Keratinocyte (primary cell): ENCODE data around the gene KIF18B. TPM values are rescaled to one million over a fixed set of nuclear protein-coding genes. Genes with fewer than 3 reads are reported as not detected.
A peak's percentile ranks its signal among the peaks of the same experiment; 100 is the strongest.

Experiments
- DNase-seq: peaks from one replicate; pipeline ENCODE4 v3.0.0-alpha.2; 2011; ENCODE audit warnings: low read depth, missing footprints, low spot score
- FAIRE-seq: peaks from 2 replicates; lab custom pipeline; 2011; peaks lifted over from hg19 to GRCh38; lab: Jason Lieb, UNC
- H2AFZ ChIP-seq: 2 replicates; pipeline ENCODE4 v1.6.0; 2012; ENCODE audit warnings: low read length, control low read depth, inconsistent platforms; ENCODE audit not compliant: control insufficient read depth
- H3K27ac ChIP-seq: 2 replicates; pipeline ENCODE4 v1.5.1; 2011; ENCODE audit warnings: low read length; ENCODE audit not compliant: control insufficient read depth, insufficient read depth
- H3K27me3 ChIP-seq: 3 replicates; pipeline ENCODE4 v1.6.0; 2011; ENCODE audit warnings: low read length; ENCODE audit not compliant: control insufficient read depth, insufficient read depth; ENCODE audit errors: extremely low read depth
- H3K36me3 ChIP-seq, 2 experiments: 2 replicates in 1 of 2; 3 replicates in 1 of 2; pipeline ENCODE4 v1.5.1; 2011; ENCODE audit warnings: low read length in 2 of 2, mild to moderate bottlenecking in 1 of 2; ENCODE audit not compliant: control insufficient read depth in 2 of 2, insufficient read depth in 2 of 2; ENCODE audit errors: extremely low read depth in 1 of 2
- H3K4me1 ChIP-seq: 3 replicates; pipeline ENCODE4 v1.5.1; 2011; ENCODE audit warnings: low read length; ENCODE audit not compliant: control insufficient read depth, insufficient read depth; ENCODE audit errors: extremely low read depth
- H3K4me2 ChIP-seq: 3 replicates; pipeline ENCODE4 v1.6.0; 2011; ENCODE audit warnings: low read depth, low read length; ENCODE audit not compliant: control insufficient read depth, insufficient read depth; ENCODE audit errors: extremely low read depth
- H3K4me3 ChIP-seq, 3 experiments: fragments of 200-600 bp in 1 of 3; sonication (generic) in 1 of 3; 2 replicates in 2 of 3; 3 replicates in 1 of 3; pipeline ENCODE4 v1.5.1; 2011 to 2016; ENCODE audit warnings: low read length in 3 of 3, mild to moderate bottlenecking in 3 of 3, control low read depth in 2 of 3, inconsistent platforms in 1 of 3, low read depth in 1 of 3, mixed read lengths in 1 of 3, mixed run types in 1 of 3, moderate library complexity in 1 of 3; ENCODE audit not compliant: control insufficient read depth in 2 of 3, insufficient read depth in 2 of 3; ENCODE audit errors: extremely low read depth in 1 of 3
- H3K79me2 ChIP-seq: 2 replicates; pipeline ENCODE4 v1.6.0; 2012; ENCODE audit warnings: low read length; ENCODE audit not compliant: control insufficient read depth, insufficient read depth
- H3K9ac ChIP-seq: 3 replicates; pipeline ENCODE4 v1.6.0; 2011; ENCODE audit warnings: low read length; ENCODE audit not compliant: control insufficient read depth, insufficient read depth; ENCODE audit errors: extremely low read depth
- H3K9me1 ChIP-seq: 3 replicates; pipeline ENCODE4 v1.6.0; 2011; ENCODE audit warnings: low read length; ENCODE audit not compliant: control insufficient read depth, insufficient read depth; ENCODE audit errors: extremely low read depth
- H3K9me3 ChIP-seq: 2 replicates; pipeline ENCODE4 v1.5.1; 2012; ENCODE audit warnings: low read depth, low read length; ENCODE audit not compliant: control insufficient read depth
- H4K20me1 ChIP-seq: 3 replicates; pipeline ENCODE4 v1.6.0; 2011; ENCODE audit warnings: low read length; ENCODE audit not compliant: control insufficient read depth, insufficient read depth; ENCODE audit errors: extremely low read depth
- EZH2 ChIP-seq: IDR thresholded peaks from one replicate; pipeline ENCODE4 v1.6.1; 2012; ENCODE audit warnings: inconsistent platforms, mild to moderate bottlenecking, low read length, moderate library complexity
- dilution Hi-C: fragments of 300-500 bp; cut with MboI; formaldehyde crosslinking; loops from one replicate; pipeline ENCODE4 v1.7.0; 2020; ENCODE audit warnings: low sequenced_read_pairs; ENCODE audit not compliant: extremely low pct_ligation_motif_present
- polyA plus RNA-seq, 5 experiments: library from polyadenylated mRNA; depleted of rRNA in 3 of 5; stranded (reverse) in 3 of 5; stranded (forward) in 1 of 5; unstranded in 1 of 5; fragments of >200 nt; gene quantifications; 1 replicate in 1 of 5; 2 replicates in 3 of 5; 3 replicates in 1 of 5; pipeline versions ENCODE4 v1.2.1 to v1.2.3, GENCODE V29; 2011 to 2012; ENCODE audit warnings: missing spikeins in 2 of 5, low read depth in 1 of 5, low replicate concordance in 1 of 5
- TF ChIP-seq, protein P1 (sequence below), 3 experiments: IDR thresholded peaks in 1 of 3; conservative IDR thresholded peaks in 1 of 3; optimal IDR thresholded peaks in 1 of 3; 2 replicates in 2 of 3; 3 replicates in 1 of 3; pipeline versions ENCODE3 to v1.5.1; 2011; ENCODE audit warnings: low read length in 3 of 3, mild to moderate bottlenecking in 3 of 3, moderate library complexity in 2 of 3, control low read depth in 1 of 3, inconsistent platforms in 1 of 3; ENCODE audit not compliant: insufficient read depth in 2 of 3; ENCODE audit errors: extremely low read depth in 1 of 3

The KIF18B gene
- polyA plus RNA-seq, 1 donor (not counting 4 experiments of a cell fraction or from before 2014, with no cell fraction given) = 5.1 TPM

DNA sequence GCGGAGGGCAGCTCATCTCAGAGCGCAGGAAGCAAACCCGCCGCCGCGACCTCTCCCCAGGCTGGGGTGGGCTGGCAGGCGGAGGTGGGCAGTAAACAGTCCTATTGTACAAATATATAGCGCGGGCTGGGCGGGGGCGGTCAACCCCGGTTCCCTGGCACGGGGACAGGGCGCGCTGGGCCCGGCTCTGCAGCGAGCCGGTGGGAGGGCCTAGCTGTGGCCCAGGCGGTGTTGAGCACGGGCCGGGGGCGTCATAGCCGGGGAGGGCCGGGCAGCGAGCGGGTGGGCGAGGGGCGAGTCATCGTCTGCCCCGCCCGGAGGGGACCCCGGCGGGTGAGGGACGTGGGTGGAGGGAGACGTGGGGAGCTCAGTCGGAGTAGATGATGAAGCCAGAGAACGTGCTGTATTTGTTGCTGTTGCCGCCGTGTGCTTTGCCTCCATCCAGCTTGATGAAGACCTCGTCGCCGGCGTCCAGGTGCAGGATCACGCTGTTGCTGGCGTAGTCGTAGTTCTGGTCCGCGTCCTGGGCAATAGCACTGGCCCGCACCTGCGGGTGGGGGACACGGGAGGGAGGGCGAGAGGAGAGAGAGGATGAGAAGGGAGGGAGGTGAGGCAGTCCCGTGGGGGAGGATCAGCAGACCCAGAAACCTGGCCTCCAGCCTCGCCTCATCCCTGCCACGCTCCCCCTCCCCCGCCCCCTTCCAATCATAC is 12.4 kb upstream of the KIF18B start:
- dilution Hi-C loops = no loop called here
- H3K27ac ChIP-seq = no peak overlapping the region
- no peaks in the 10 kb centered on the region for H3K36me3 ChIP-seq
- no peak overlapping the region for H3K4me2 ChIP-seq
- TF ChIP-seq, protein P1, sequence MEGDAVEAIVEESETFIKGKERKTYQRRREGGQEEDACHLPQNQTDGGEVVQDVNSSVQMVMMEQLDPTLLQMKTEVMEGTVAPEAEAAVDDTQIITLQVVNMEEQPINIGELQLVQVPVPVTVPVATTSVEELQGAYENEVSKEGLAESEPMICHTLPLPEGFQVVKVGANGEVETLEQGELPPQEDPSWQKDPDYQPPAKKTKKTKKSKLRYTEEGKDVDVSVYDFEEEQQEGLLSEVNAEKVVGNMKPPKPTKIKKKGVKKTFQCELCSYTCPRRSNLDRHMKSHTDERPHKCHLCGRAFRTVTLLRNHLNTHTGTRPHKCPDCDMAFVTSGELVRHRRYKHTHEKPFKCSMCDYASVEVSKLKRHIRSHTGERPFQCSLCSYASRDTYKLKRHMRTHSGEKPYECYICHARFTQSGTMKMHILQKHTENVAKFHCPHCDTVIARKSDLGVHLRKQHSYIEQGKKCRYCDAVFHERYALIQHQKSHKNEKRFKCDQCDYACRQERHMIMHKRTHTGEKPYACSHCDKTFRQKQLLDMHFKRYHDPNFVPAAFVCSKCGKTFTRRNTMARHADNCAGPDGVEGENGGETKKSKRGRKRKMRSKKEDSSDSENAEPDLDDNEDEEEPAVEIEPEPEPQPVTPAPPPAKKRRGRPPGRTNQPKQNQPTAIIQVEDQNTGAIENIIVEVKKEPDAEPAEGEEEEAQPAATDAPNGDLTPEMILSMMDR (optimal IDR thresholded peaks at IDR 0.05 in 1 of 3, IDR thresholded peaks at IDR 0.05 in 1 of 3, conservative IDR thresholded peaks at IDR 0.05 in 1 of 3; ENCODE audit: extremely low read depth in 1 of 3, insufficient read depth in 2 of 3, low read length in 3 of 3) = no peak
- peak; percentile 29 for TF ChIP-seq EZH2
- no peaks in the 10 kb centered on the region for H3K4me1 ChIP-seq
- no peaks in the 10 kb centered on the region for H3K9me1 ChIP-seq
- no peaks in the 10 kb centered on the region for H3K79me2 ChIP-seq
- peak overlapping the region; percentile 65 for H2AFZ ChIP-seq
- H3K27me3 ChIP-seq = peaks cover 14% of the 10 kb centered on the region
- FAIRE-seq (no peak), DNase-seq (no peak)
- no peak overlapping the region for H3K4me3 ChIP-seq
- no peak overlapping the region for H3K9ac ChIP-seq
- no peaks in the 10 kb centered on the region for H3K9me3 ChIP-seq
- H4K20me1 ChIP-seq = no peaks in the 10 kb centered on the region

DNA sequence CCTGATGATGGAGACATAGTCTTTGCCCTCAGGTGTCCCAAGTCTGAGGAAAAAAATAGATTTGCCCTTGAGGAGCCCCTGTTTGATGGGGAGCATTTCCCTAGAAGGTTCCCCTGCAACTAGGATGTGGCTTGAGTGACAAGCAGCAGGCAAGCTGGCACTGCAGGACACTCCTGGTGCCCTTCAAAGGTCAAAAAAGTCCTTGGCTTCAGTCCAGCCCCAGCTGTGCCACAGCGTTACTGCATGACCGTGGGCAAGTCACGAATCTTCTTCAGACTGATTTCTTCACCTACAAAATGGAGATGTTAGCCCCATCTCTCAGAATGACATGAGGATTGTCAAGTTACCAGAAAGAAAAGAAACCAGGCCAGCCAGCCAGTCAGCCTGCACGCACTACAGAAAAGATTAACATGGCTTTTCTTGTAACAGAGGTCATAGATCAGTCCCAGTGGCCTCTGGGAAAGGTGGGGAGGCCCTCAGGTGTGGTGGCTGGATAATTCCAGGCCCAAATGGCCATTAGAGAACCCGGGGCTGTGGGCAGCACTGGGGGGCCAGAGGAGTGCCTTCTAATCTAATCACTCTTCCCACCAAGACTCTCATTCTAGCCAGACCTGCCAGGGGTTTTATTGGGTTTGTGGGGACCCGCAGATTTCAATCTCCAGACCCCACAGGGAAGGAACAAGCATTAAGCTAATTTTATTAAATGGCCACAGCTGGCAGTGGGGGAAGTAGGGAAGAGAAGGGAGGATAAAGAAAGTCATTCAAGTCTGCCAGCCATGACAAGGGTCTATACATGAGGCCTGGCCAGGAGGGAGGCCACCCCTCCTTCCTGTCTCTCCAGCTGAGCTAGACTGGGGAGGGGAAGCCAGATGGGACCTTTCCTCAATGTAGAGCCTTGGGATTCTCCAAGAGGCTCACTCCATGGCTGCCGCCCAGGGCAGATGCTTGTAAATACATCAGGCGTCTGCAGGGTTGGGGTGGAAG is 9.7 kb upstream of the KIF18B start:
- DNase-seq (no peak), FAIRE-seq (no peak)
- no peaks in the 10 kb centered on the region for H3K4me1 ChIP-seq
- H3K27ac ChIP-seq = no peak overlapping the region
- dilution Hi-C loops = no loop called here
- peaks cover 7% of the 10 kb centered on the region for H3K27me3 ChIP-seq
- H4K20me1 ChIP-seq = no peaks in the 10 kb centered on the region
- no peak for TF ChIP-seq EZH2
- TF ChIP-seq, protein P1 (optimal IDR thresholded peaks at IDR 0.05 in 1 of 3, IDR thresholded peaks at IDR 0.05 in 1 of 3, conservative IDR thresholded peaks at IDR 0.05 in 1 of 3; ENCODE audit: extremely low read depth in 1 of 3, insufficient read depth in 2 of 3, low read length in 3 of 3) = no peak
- no peaks in the 10 kb centered on the region for H3K79me2 ChIP-seq
- H3K36me3 ChIP-seq = no peaks in the 10 kb centered on the region
- no peaks in the 10 kb centered on the region for H3K9me3 ChIP-seq
- H3K4me2 ChIP-seq = no peak overlapping the region
- no peak overlapping the region for H3K4me3 ChIP-seq
- no peak overlapping the region for H3K9ac ChIP-seq
- H2AFZ ChIP-seq = no peak overlapping the region
- H3K9me1 ChIP-seq = no peaks in the 10 kb centered on the region
